ENCODE results near the gene SLC38A8.

GRCh38 chr16:84001726-84002125 lies 40.9 kb downstream of the SLC38A8 start:
- no peak for TF ChIP-seq CTCF (IDR thresholded peaks at IDR 0.05)
- TF ChIP-seq EP300 (IDR thresholded peaks at IDR 0.05): no peak

Measured in suprapubic skin (tissue), 3 donors.